Upper lobe of left lung (tissue), 4 donors: ENCODE measurements around the gene GALNS.
"Not testable (repeated sequence)": the region's sequence is repeated elsewhere in the genome, so short reads cannot be mapped to it uniquely, and the experiment has no call there.

Experiments used
- POLR2A ChIP-seq, 4 donors: fragments of 450-650 bp; IDR thresholded peaks; one replicate each; pipeline ENCODE4 v1.5.1; 2016 to 2017; ENCODE audit warnings: antibody characterized with exemption in 4 of 4, mild to moderate bottlenecking in 2 of 4
- POLR2AphosphoS5 ChIP-seq, 2 donors: sonication (generic); formaldehyde crosslinking; IDR thresholded peaks; one replicate each; pipeline ENCODE4 v1.5.1; 2017; ENCODE audit warnings: antibody characterized with exemption in 2 of 2
- TF ChIP-seq, protein P1 (sequence below), 6 experiments: fragments of 450-650 bp in 4 of 6; fragments of 200-600 bp in 2 of 6; sonication (generic) in 2 of 6; IDR thresholded peaks; one replicate each; pipeline ENCODE4 v1.5.1; 2016 to 2019; ENCODE audit warnings: antibody characterized with exemption in 6 of 6

- TF ChIP-seq, protein P1, sequence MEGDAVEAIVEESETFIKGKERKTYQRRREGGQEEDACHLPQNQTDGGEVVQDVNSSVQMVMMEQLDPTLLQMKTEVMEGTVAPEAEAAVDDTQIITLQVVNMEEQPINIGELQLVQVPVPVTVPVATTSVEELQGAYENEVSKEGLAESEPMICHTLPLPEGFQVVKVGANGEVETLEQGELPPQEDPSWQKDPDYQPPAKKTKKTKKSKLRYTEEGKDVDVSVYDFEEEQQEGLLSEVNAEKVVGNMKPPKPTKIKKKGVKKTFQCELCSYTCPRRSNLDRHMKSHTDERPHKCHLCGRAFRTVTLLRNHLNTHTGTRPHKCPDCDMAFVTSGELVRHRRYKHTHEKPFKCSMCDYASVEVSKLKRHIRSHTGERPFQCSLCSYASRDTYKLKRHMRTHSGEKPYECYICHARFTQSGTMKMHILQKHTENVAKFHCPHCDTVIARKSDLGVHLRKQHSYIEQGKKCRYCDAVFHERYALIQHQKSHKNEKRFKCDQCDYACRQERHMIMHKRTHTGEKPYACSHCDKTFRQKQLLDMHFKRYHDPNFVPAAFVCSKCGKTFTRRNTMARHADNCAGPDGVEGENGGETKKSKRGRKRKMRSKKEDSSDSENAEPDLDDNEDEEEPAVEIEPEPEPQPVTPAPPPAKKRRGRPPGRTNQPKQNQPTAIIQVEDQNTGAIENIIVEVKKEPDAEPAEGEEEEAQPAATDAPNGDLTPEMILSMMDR (IDR thresholded peaks at IDR 0.05), result not testable (repeated sequence)
- not testable (repeated sequence) for TF ChIP-seq POLR2A, POLR2AphosphoS5 (IDR thresholded peaks at IDR 0.05)
These were observed 68.0 kb downstream of the GALNS start for GRCh38 chr16:88788749-88789148.
